HG03139 (cell line): ENCODE measurements around the gene MAP3K5.
"Not testable (repeated sequence)": the region's sequence is repeated elsewhere in the genome, so short reads cannot be mapped to it uniquely, and the experiment has no call there.

Source experiments
- ATAC-seq: cut with Tn5 transposase; IDR thresholded peaks from one replicate; pipeline ENCODE4 v1.9.1; 2021; ENCODE audit not compliant: unreplicated experiment

The MAP3K5 gene

DNA sequence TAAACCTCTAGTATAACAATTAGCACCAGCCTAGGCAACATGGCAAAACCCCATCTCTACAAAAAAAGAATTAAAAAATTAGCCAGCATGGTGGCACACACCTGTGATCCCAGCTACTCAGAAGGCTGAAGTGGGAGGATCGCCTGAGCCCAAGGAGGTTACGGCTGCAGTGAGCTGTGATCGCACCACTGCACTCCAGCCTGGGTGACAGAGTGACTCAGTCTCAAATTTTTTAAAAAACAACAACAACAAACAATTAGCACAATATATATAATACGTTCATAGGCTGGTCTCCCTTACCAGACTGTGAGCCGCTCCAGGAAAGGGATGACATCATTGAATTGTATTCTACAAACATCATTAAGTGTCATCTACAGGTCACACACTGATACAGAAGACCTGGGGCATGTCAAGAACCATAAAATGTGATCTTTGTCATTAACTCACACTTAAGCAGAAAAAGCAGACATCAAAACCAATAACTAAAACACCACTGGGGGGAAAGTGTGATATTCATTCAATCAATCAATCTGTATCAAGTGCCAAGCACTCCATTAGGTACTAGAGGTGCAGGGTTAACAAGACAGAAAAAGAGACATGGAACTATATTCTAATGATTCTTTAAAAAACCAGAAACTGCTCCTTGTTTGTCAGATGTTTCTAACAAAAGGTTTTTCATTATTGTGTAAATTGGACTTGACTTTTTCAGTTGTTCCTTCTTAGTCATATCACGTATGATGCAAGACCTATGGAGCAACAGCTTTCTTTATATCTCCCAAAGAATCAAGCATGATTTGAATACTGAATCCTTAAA lies 17.8 kb downstream of the MAP3K5 start:
- ATAC-seq: no peak

DNA sequence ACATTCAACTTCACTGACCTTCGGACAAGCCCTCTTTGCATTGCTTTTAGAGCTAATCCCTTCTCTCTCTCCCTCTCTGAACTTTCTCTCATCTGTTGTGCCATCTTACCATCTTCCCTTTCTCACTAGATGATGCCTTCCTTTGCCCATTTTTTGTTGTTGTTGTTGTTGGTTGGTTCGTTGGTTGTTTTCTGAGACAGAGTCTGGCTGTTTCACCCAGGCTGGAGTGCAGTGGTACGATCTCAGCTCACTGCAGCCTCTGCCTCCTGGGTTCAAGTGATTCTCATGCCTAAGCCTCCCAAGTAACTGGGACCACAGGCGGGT lies 18.8 kb downstream of the MAP3K5 start:
- no peak for ATAC-seq

DNA sequence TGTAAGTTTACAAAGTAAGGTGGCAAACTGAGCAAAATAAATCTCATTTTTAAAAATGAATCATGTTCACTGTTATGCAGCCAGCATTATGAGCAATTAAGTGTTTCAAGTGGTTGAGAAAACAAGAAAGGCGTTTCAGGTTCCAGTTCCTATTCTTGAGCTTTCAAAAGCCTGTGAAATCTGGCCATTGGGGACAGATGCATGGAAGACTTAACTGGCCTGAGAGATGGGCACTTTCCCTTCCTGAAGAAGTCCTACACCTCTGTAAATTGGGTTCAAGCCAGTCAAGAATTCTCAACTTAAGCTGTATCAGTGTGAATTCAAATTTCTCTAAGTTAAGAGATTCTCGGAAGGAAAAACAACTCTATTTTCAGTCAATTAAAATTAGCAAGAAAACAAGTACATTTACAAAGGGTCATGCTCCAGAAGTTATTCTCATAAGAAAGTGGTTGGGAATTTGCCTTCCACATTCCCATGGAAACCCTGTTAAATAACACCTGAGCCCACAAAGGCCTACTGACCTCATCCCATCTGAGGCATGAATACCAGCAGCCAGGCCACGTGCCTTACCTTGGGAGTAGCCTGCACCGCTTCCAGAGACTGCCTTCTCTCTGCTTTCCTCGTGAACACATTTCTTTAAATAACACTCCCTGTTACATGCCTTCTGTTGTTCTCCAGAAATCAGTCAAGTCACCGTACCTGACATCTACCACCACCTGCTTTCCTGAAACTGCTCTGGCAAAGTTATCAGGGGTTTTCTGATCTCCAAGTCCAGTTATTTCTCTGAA lies 19.4 kb downstream of the MAP3K5 start:
- peak; percentile 53 for ATAC-seq

DNA sequence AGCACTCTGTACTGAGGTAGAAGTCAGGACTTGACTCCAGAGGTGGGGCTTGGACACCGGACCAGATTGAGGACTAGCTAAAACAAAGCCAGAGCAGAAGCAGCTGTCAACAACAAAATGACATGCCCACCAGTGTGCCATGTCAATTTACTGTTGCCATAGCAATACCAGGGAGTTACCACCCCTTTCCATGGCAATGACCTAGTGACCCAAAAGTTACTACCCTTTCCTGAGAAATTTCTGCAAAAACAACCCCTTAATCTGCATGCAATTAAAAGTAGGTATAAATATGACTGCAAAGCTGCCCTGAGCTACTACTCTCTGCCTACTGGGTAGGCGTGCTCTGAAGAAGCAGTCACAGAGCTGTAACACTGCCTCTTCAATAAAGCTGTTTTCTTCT lies 21.0 kb downstream of the MAP3K5 start:
- ATAC-seq: no peak

- no peak for ATAC-seq
These were observed 22.5 kb downstream of the MAP3K5 start for GRCh38 chr6:136769759-136770158.

GRCh38 chr6:136769124-136769523 lies 23.2 kb downstream of the MAP3K5 start:
- ATAC-seq: no peak

- ATAC-seq: no peak
These were observed 24.5 kb downstream of the MAP3K5 start for GRCh38 chr6:136767570-136768309.

DNA sequence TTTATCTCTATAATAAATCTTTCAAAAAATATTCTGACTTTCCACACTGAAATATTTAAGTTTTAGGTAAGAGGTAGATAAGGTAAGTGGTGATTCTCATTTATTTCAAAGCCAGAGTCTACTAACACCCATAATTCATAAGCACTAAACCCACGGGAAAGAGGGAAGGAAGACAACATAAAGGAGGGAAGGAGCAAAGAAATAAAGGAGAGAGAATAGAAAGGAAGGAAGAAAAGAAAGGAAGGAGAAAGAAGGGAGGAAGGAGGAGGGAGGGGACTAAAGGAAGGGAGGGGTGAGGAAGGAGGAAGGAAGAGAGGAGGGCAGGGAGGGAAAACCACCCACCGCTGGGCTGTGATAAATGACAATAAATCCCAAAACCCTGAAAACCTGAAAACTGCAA lies 25.2 kb downstream of the MAP3K5 start:
- no peak for ATAC-seq

DNA sequence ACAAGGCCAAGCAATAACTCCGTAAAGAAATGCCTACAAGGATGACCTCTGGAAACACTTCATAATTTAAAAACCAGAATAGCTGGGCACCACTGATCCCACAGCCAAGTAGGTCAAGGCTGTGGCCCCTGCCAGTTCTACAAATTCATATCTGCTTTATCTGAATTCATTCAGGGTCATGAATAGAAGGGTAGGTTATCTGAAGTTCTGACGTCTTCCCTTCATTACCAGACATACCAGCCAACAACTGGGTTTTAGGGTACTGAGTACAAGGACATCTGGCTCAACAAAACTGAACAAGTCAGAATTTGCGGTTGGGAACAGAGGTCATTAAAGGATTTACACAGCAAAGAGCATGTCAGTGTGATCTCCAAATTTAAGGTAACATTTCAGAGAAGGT lies 26.0 kb downstream of the MAP3K5 start:
- no peak for ATAC-seq

DNA sequence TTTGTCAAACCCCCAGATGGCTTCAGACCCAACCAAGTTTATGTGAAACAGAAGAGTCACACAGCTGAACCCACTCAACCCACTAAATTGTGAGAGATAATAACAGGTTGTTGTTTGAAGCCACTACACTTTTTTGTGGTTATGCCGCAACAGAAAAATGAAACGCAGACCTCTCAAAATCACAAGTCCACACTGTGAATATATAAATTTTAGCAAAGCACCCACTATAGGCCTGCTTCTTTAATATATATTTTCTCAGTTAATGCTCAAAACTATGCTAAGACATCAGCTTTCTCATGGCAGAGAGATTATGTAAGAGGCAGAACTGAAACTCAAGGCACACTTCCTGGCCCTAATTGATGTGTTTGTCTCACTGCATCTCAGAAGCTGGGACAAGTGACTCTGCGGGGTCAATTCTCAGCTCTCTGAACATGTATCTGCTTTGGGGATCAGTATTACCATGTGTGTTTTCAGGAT lies 27.7 kb downstream of the MAP3K5 start:
- ATAC-seq: peak; percentile 45

- ATAC-seq: peak; percentile 31
These were observed 28.4 kb downstream of the MAP3K5 start for GRCh38 chr6:136763716-136764516.

DNA sequence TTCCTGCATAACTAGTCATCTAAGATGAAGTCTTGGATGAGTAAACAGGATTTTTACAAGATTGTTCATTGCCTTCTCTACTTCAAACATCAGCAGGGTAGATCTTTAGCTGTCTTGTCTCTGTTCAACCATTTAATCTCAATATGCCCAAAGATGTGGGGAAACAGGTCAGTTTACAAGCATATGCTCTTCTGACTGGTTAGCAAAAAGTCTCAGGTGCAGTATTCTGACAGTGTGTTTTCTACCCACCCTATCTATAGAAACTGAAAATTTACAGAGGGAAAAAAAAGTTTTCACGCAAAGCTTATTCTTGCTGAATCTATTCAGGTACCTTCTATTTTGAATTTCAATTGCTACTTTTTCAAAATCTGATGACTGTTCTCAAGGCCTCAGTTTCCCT lies 29.0 kb downstream of the MAP3K5 start:
- no peak for ATAC-seq

DNA sequence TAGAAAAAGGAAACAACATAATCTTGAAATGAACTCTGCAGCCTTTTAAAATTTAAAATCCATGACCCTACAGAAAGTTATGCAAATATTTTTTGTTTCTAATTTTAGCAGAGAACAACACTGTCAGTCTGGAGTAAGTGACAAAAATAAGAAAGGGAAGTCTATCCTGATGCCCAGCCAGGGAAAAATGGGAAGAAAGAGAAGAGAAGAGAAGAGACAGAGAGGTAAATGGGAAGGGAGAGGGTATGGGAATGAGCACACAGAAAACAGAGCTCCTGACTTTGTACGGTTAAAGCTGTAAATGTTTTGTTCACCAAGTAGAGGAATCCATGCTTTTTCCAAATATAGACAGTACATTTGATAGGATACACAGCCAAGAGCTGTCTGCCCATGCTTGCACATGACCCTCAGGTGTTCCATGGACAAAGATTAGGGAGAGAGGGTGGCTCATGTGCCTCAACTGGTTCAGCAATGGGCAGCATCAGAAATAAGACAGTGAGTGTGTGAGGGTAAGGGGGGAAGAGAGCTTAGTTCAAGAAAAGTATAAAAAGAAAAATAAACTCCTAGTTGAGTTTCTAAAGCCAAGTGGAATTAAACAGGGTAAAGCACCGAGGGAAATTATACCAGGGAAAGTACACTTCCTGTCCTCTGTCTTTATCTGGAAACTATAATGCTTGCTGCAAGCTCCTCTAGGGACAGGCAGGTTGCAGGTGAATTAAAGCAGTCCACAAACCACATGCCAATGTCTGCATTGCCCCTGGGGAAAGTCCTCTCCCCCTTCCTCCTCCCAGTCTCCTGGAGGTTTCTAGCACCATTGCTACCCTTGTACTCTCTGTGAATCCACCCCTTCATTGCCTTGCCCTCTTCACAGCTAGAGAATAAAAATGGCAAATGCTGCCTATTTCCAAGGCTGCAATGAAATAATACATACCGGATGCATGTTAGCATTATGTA lies 30.0 kb downstream of the MAP3K5 start:
- no peak for ATAC-seq

- ATAC-seq: no peak
These were observed 30.9 kb downstream of the MAP3K5 start for GRCh38 chr6:136761227-136761922.

DNA sequence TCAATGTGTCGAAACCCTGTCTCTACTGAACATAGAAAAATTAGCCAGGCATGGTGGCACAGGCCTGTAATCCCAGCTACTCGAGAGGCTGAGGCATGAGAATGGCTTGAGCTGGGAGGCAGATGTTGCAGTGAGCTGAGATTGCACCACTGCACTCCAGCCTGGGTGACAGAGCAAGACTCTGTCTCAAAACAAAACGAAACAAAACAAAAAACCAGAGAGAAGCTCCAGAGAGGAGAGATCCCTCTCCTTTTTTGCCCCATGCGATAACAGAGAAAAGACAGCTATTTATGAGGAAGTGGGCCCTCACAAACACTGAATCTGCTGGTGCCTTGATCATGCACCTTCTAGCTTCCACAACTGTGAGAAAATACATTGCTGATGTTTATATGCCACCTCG lies 31.5 kb downstream of the MAP3K5 start:
- not testable (repeated sequence) for ATAC-seq

DNA sequence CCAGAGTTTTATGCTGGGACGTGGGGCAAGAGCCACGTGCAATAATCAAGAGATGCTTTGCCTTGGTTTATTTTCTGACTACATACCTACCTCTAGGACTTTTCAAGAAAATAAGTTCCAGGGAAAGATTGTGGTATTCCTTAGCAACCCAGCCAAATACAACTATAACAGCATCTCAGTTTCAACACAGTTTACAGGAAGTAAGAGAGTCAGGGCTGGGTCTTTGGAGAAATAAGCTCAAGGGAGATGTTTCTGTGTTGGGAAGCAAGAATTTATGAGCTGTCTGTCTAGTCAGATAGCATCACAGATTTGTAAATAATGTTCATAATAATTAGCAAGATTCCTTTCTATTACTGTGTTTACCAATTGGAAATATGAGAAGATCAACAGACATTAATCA lies 35.1 kb downstream of the MAP3K5 start:
- ATAC-seq: no peak

GRCh38 chr6:136754820-136755219 lies 37.5 kb downstream of the MAP3K5 start:
- ATAC-seq: no peak

DNA sequence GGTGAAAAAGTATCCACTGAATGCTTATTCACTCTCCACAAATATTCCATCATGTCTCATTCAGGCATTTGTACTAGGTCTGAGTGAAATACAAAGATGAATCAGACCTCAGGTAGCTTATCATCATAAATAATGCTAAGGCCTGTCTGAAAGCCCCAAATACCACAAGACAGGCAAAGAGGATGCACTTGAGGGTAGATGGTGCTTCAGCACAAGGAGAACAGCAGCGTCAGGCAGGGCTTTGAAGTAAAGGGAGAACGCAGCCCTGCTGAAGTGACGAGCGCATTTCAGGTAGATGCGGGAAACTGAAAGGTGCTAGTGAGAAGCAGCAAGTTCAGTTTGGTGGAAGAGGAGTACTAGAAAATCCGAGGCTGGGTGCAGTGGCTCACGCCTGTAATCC lies 38.7 kb downstream of the MAP3K5 start:
- no peak for ATAC-seq

DNA sequence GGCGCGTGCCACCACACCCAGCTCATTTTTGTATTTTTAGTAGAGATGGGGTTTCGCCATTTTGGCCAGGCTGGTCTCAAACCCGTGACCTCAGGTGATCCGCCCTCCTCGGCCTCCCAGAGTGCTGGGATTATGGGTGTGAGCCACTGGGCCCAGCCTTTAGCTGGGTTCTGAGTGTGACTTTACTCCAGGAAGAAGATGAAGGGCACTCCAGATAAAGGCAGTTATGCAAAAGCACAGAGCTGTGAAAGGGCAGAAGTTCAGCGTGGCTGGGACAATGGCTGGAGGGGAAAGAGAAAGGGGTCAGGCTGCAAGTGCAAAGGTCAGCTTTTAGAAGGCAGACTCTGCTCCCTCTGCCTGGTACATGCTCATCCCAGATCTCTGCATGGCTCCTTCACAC lies 39.7 kb downstream of the MAP3K5 start:
- ATAC-seq: no peak
